ENCODE measurements around the gene PACRG.

The PACRG gene

DNA sequence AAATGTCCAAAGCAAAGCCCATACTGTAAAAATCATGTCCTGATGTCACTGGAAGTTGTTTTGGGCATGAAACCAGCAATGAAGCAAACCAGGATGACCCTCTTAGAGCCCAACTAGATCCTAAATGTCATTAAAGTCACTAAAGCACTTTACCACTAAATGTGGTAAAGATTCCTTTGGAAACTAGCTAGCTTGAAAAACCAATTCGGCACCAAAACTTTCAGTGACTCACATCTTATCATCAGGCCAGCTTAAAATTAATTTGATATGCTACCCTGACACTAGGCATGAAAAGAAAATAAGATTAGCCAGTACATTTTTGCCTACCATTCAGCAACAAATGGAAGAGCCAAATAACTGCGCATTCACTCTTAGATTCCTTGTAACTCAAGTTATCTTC is 145.8 kb downstream of the PACRG start:
- DNase-seq = no peak

DNA sequence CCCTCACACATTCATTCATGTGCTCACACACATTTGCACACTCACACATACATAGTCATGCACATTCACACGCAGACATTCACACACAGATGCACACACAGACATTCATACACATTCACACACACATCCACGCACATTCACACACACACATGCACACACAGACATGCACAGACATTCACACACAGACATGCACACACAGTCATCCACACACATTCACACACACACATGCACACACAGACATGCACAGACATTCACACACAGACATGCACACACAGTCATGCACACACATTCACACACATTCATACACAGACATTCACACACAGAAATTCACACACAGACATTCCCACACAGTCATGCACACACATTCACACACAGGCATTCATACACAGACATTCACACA is 147.3 kb downstream of the PACRG start:
- no peak for DNase-seq

DNA sequence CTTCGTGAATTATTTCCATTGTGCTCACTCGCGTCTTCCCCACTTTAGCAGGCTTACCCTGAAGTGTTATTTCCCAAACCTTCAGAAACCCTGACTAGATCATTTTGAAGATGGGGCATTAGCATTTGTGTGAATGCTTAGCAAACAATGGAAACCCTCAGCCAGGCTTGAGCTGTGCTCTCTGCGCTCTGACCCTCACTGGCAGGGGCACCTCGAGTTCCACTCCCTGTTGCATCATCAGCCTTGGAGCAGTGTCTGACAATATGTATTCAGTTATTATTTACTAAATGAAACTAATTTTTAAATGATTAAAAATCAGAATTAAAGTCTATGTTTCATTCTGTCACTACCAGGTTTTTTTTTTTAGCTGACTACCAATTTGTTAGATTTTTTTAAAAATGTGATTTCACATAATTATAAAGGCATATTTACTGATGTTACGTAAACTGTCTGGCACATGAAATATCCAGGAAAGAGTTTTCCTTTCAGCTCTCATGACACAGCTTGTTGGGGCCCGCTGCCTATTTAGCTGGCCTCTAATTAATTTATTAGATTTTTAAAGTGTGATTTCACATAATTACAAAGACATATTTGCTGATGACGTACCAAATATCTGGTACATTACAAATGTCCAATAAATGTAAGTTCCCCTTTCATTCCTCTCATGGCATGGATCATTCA is 155.2 kb downstream of the PACRG start:
- no peak for DNase-seq

DNA sequence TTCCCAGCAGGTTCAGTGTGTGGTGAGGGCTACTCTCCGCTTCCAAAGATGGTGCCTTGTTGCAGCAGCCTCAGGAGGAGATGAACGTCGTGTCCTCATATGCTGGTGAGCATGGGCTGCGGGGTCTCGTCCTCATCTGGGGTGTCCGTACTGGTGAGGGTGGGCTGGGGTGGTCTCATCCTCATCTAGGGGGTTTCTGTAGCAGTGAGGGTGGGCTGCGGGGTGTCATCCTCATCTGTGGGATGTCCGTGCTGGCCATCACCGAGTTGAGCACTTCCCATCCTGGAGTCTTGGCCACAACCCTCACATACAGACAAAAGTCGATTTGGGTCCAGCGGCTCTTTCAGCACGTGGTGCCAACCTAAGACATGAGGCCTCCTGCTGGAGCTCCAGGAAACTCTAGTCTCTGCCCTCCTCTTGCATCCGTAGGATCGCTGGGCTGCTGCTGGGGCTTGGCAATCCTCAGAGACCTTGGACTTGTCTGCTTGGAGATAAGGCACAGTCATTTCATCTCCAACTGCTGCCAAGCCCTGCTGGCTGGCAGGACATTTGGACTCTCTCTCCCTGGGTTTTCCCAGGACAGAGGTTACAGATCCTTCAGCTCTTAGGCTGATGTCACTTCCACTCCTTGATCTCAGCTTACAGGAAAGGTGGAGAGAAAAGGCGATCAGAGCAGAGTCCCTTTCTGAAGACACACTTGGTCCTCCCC is 160.4 kb downstream of the PACRG start:
- no peak for DNase-seq

DNA sequence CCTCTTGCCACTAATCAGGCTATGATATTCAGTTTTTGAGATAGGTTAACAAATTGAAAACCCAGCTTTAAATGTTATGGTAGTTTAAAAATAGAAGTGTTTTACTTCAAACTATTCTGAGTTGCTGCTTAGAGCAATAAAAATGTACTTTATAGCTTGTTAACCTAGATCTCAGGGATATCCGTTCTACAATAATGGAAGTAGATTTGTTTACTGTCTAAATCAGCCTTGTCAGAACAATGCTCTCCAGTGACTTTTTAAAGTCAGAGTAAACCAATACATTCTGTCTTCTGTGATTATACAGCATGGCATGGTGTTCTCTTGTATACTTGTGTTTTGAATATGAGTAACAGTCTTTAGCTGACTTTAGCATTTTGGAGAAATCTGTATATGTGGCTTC is 161.5 kb downstream of the PACRG start:
- no peak for DNase-seq

DNA sequence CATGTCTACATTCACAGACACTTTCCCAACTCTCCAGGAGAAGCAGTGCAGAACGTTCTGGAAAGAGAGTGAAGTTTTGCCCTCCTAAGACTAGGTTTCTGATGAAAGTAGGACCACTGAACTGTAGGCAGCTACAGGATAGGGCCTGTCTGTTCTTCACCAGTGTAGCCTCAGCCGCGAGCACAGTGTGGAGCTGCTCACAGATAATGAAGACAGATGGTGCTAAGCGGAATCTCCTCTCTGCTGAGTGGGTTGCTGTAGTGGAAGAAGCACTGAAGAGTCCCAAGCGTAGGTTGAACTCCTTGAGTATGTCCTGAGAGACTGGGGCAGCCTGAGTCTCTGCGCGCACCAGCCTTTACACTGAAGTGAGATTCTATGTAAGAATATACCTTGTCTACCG is 170.2 kb downstream of the PACRG start:
- peak; percentile 14 to 51 for DNase-seq

DNA sequence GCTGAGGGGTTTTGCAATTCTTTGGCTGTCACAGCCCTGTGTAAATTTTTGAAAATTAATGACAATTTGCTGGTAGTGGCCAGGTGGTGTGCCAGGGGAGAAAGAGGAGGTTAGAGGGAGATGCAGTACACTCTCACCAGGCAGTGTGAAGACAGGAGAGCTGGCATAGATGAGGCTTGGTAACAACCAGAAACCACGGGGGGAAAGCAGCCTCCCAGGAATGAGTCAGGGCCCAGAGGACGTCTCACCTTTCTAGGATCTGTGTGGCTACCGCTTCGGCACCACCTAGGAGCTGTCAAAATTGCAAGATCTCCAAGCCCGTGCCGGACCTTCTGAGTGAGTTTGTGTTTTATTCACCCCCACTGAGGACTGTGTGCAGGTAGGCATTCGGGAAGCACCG is 171.4 kb downstream of the PACRG start:
- no peak for DNase-seq

DNA sequence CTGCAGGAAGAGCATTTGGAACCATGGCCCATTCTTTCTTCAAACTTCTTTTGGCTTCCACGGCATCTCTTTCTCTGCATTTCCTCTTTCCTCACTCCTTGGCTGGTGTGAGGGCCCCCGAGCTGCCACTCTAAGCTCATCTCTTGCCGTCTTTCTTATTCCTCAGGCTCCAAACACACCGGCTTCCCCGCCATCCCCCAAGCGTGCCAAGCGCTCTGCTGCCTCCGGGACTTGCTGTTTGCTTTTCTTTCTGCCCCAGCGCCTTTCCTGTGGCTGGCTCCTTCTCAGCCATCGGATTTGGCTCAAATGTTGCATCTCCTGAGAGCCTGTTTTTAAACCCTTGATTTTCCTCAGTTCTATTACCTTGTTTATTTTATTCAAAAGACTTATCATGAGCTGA is 172.7 kb downstream of the PACRG start:
- no peak for DNase-seq

DNA sequence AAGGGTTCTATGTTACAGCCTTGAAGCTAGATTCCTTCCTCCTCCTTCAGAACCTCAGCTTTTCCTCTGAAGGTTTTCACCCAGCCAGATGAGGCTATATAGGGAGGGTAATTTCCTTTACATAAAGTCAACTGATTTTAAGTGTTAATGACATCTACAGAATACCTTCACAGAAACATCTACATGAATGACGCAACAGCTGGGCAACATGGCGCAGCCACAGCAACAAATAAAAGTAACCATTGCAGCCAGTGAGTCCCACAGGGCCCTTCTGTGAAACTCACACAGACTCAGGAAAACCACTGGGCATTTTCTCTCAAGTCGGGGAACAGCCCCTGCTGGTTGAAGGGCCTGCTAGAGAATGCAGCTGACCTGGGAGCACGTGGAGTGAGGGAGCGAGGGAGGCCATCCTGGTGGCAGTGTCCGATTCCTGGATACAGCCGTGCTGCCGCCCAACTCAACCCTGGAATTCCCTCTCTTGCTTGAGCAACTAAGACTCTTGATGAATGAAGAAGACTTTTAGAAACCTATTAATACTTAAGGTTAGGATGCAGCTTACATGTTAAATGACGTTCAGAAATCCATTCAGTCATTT is 176.4 kb downstream of the PACRG start:
- DNase-seq = no peak

DNA sequence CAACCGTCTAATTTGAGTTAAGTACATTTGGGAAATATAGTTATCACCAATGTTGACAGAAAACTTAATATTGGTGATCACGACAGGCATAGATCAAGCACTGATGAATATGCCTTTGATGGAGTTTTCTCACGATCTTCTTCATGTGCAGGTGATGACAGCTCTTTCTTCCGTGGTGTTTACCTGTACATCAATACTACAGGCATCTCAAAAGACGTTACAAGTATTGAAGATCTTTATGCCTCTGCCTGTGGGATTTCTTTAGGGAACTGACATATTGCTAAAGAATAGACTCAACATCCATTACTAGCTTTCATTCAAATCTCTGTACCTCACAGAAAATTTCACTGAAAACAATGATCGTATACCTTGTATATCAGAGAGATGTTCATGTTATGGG is 178.7 kb downstream of the PACRG start:
- no peak for DNase-seq

DNA sequence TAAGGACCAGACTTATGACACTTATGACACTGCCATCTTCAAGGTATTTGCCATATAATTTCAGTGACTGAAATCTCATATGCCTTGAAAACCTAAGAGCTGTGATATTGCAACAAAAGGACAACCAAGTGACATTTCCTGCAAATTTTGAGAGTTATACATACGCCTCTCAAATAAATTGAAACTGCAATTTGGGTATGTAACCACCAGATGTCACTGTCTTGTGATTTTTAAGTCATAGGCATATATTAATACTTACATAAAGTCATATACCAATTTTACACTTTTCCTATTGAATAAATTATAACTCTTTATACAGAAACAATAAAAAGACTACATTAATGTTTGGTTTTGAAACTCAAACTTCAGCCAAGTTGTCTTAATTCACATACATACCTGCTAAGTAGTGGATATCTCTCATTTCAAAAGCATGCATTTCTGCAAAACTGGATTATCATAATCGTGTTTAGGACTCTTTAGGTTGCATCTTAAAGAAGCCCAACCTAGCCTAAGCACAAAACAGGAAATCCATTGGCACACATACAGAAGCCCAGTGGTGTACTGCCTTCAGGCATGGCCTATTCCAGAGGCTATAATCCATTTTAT is 180.2 kb downstream of the PACRG start:
- DNase-seq = peak in 1 of 2 experiments; percentile 6

DNA sequence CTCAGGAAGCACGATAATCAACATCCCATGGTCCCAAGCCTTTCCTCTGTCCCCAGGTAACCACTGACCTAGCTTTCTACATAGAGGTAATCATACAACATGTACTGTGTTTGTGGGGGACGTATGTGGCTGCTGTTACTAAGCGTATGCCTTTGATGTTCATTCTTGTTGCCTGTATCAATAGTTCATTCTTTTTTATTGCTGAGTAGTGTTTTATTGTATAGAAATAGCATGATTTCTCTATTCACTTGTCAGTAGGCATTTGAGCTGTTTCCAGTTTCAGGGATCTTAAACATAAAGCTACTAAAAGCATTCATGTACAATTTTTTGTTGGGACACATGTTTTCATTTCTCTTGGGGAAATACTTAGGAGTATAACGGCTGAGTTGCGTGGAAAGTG is 185.4 kb downstream of the PACRG start:
- DNase-seq = no peak

DNA sequence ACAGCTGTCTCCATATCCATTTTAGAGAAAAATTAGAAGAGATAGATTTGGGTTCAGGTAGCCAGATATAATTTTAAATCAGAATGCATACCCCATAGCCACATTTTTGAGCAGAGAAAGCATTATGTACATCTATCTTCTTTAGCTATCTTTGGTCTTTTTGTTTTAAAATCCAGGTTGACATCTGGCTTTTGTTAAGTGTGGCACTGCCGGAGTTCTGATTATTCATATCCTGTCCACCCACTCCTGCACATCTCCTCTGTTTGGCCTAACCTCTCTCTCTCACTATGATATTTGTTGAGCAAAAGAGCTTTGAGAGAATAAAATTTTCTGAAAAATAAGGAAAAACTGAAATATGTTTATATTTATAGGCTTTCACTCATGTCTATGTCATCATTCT is 189.7 kb downstream of the PACRG start:
- DNase-seq = no peak

DNA sequence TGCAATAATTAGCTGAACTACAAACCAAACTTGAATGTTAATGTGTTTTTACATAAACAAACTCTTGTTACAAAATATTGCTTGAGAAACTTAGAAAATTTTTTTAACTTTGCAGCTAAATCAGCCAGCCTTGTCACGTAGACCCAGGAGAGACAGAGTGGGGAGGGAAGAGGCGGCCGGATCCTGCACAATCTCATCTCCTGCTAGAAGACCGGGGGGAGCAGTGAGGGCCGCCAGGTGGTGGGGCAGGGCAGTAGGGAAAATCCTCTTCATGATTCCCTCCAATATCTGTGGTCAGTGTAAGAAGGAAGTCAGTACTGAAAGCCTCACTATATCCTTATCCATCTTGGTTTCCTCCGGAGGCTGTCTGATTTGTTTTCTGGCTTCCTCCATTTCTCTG is 193.3 kb downstream of the PACRG start:
- DNase-seq = no peak

DNA sequence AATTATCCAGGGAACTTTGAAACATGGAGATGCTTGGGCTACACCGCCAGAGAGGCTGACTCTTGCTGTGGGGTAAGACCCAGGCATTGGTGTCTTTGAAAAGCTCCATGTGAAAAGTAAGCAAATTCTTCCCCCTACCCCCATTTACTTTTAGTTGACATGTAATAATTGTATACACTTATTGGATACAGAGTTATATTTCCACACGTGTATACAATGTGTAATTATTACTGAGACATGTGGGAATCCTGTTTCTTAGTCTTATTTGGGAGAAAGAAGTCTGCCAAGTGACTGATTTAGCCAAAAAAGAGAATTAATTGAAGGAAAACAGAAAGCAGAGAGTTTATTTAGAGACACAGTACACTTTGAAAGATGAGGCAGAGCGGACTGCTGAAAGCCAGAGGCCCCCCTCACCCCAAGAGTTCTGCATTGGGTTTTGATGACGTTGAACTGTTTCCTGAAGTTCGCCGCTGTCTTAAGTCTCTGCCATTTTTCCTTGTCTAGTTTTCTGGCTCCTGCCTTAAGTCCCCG is 193.8 kb downstream of the PACRG start:
- DNase-seq = no peak

DNA sequence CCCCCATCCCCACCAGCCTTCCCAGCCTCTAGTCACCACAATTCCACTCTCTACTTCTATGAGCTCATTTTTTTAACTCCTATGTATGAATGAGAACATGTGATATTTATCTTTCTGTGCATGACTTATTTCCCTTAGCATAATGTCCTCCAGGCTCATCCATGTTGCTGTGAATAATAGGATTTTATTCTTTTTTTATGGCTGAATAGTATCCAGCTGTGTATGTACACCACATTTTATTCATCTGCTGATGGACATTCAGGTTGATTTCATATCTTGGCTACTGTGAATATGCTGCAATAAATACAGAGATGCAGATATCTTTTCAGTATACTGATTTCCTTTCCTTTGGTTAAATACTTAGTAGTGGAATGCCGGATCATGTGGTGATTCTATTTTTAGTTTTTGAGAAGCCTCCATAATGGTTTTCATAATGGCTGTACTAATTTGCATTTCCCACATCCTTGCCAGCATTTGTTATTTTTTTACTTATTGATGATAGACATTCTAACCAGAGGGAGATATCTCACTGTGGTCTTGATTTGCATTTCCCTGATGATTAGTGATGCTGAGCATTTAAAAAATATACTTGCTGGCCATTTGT is 194.9 kb downstream of the PACRG start:
- DNase-seq = no peak

DNA sequence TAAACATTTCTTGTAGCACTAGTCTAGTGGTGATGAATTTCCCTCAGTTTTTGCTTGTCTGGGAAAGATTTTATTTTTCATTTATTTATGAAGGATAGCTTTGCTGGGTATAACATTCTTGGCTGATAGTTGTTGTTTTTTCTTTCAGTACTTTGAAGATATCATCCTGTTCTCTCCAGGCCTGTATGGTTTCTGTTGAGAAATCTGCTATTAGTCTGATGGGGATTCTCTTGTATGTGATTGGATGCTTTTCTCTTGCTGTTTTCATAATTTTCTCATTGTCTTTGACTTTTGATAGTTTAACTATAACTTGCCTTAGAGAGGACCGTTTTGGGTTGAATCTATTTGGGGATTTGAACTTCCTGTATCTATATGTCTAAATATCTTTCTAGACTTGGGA is 207.1 kb downstream of the PACRG start:
- no peak for DNase-seq

DNA sequence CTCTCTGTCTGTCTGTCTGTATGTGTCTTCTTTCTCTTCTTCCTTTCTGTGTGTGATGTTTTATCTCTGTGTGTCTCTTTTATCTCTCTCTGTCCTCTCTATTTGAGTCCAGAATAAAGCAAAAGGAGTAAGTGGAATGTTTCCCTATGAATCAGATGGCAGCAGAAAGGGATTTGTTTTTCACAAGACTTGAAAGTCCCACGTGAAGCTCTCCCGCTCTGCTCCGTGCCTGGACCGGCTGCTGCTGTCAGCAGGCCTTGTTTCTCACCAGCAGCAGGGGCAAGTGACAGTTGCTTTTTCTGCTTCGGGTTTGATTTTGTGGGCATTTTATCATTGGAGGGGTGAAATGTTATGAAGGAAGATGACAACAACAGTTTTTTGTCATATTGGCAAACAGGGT is 212.7 kb downstream of the PACRG start:
- no peak for DNase-seq

DNA sequence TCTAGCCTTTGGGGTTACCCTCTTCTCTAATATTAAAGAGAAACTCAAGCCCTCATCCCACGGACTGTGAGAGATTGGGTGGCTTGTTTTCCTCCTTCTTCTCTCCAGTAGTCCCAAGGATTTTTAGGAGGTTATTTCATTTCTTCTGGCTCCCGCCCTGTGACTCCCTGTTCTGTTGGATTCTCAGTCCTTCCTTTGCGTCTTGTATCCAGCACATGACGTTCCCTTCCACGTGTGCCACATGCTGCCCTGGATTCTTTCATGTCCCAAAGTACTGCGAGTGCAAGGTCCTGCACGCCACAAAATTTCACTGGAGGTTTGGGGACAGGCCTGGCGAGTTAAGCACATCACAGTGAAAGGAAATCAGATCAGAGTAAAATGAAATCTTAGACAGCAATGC is 213.4 kb downstream of the PACRG start:
- no peak for DNase-seq

DNA sequence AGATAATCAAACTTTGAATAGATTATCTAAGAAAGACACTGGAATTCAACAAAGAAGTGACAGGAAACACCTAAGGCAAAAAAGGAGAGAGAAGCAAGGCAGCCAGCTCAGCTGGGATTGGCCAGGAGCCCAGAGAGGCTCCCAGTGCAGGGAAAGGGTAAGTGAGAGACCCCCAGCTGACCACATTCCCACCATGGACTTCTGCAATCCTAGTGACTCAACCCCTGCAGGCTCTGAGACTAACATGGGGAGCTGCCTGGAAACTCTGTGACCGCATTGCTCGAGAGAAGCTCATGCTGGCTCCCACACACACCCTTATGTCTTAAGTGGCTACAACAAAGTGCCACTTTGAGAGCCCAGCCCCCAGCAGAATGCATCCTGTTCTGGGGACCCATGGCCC is 215.1 kb downstream of the PACRG start:
- no peak for DNase-seq

DNA sequence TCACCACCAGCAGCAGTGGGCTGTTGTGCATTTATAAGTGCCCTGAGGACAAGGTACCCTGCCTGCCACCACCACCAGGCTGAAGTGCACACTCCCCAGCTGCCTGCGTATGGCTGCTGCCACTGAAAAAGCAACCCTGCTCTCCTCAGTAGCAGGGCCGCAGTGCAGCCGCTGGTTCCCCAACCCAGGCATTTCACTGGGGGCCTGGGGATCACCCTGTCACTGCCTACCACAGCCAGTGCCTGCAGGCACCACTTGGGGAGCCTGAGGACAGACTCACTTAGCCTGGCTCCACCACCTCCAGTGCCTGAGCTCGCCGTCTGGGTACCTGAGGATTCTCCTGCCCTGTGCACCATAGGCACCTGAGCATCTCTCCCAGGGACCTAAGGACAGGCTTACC is 215.6 kb downstream of the PACRG start:
- no peak for DNase-seq

DNA sequence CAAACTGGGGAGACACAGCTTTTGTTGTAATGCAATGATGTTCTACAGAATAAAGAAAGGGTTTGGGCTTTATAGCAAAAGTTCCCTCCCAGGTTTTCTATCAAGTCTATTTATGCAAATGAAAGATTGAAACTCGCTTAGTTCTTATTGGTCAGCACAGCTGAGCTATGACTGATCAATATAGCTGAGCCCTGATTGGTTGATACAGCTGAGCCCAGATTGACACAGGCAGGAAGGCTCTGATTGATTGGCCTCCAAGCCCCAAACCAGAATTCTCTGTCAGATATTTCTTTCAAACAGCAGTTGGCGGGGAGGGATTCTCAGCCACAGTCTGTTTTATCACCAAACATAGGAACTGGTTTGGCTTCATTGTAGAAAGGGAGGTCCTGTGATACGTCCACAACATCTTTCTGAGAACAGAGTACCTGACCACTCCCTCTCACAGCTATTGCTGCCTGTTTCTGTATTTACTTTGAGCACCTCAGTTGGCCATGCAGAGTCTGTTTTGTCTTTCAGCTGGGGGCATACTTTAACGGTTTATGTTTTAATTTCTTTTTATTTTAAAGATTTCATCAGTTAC is 223.5 kb downstream of the PACRG start:
- no peak for DNase-seq

DNA sequence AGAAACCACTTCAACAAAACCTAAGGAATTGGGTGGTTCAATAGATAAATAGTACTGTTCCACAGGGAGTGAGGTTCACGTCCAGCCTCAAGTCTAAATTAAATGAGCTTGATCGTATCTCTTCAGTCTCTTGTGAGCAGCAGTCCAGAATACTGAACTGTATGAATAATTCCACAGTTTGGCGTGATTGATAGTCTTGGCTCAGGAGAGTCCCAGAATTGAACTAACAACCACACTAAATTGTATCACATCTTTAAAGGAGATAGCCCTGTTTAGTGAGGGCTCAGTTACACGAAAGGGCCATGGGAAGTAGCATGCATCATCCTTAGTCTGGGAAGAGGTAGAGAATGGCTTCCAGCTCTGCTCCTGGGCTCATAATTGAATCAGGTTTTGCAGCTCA is 224.6 kb downstream of the PACRG start:
- no peak for DNase-seq
